NCI-H2196 (cell line): Measurements from ENCODE around the gene STARD3.
A peak's percentile ranks its signal among the peaks of the same experiment; 100 is the strongest.

Experiments used
- DNase-seq: peaks from one replicate; lab custom pipeline; 2025; ENCODE audit not compliant: unreplicated experiment; lab: John Stamatoyannopoulos, UW

STARD3 gene

GRCh38 chr17:39618956-39619785, 17.8 kb upstream of the STARD3 start:
- no peak for DNase-seq

GRCh38 chr17:39619786-39620101, 17.2 kb upstream of the STARD3 start:
- DNase-seq: no peak

GRCh38 chr17:39621523-39622379, 15.2 kb upstream of the STARD3 start:
- DNase-seq: peak; percentile 74

- no peak for DNase-seq
Measured at GRCh38 chr17:39622380-39623006, 14.5 kb upstream of the STARD3 start.

- DNase-seq: peak; percentile 74
Measured at GRCh38 chr17:39623356-39623950, 13.5 kb upstream of the STARD3 start.

GRCh38 chr17:39624313-39624712, 12.6 kb upstream of the STARD3 start:
- no peak for DNase-seq

GRCh38 chr17:39625198-39625785, 11.7 kb upstream of the STARD3 start:
- DNase-seq: no peak

- DNase-seq: no peak
Measured at GRCh38 chr17:39626171-39627046, 10.5 kb upstream of the STARD3 start, which contains the start of gene PPP1R1B. PPP1R1B (plus strand) TSS chr17:39626952; CDS start chr17:39627393, 441 bp downstream.

- no peak for DNase-seq
Measured at GRCh38 chr17:39627047-39627711, 9.8 kb upstream of the STARD3 start.

GRCh38 chr17:39627712-39628516, 9.0 kb upstream of the STARD3 start:
- no peak for DNase-seq

- peak; percentile 16 for DNase-seq
Measured at GRCh38 chr17:39628655-39629493, 8.1 kb upstream of the STARD3 start.

GRCh38 chr17:39629494-39629880, 7.5 kb upstream of the STARD3 start:
- no peak for DNase-seq

- no peak for DNase-seq
Measured at GRCh38 chr17:39629898-39630297, 7.0 kb upstream of the STARD3 start.

- DNase-seq: peak; percentile 40
Measured at GRCh38 chr17:39631403-39631802, 5.5 kb upstream of the STARD3 start.

GRCh38 chr17:39632153-39632941, 4.6 kb upstream of the STARD3 start:
- peak; percentile 55 for DNase-seq

GRCh38 chr17:39633570-39634183, 3.3 kb upstream of the STARD3 start:
- no peak for DNase-seq
